Activated CD4-positive, alpha-beta T cell treated with anti-CD3 and anti-CD28 coated beads for 36 hours (primary cell): ENCODE data around the gene CREBBP. TPM values are rescaled to one million over a fixed set of nuclear protein-coding genes. Genes with fewer than 3 reads are reported as not detected.

ENCODE experiments used
- ATAC-seq: fragments of 200-7000 bp; cut with Tn5 transposase; one replicate; pipeline ENCODE4 v1.10.0; 2021; ENCODE audit warnings: mild to moderate bottlenecking, moderate library complexity
- CTCF ChIA-PET: fragments of 350-600 bp; sonication (Branson Sonifier 250); formaldehyde crosslinking; loops from one replicate; lab custom pipeline; 2021; ENCODE audit warnings: antibody characterized with exemption; lab: Charles Lee
- POLR2A ChIA-PET: fragments of 350-600 bp; sonication (Branson Sonifier 250); formaldehyde crosslinking; loops from one replicate; lab custom pipeline; 2021; ENCODE audit warnings: antibody characterized with exemption, inconsistent platforms; lab: Charles Lee
- DNase-seq: peaks from one replicate; pipeline ENCODE4 v3.0.0-alpha.2; 2020
- H3K27ac Mint-ChIP-seq: one replicate; pipeline ENCODE4 v1.8.0; 2021; ENCODE audit warnings: mixed read lengths
- H3K27me3 Mint-ChIP-seq: one replicate; pipeline ENCODE4 v1.8.0; 2021; ENCODE audit warnings: mixed read lengths
- H3K36me3 Mint-ChIP-seq: one replicate; pipeline ENCODE4 v1.8.0; 2021; ENCODE audit warnings: low read depth, mixed read lengths
- H3K4me1 Mint-ChIP-seq: one replicate; pipeline ENCODE4 v1.8.0; 2021; ENCODE audit warnings: mixed read lengths
- H3K4me3 Mint-ChIP-seq: one replicate; pipeline ENCODE4 v1.8.0; 2021; ENCODE audit warnings: mild to moderate bottlenecking, moderate library complexity, mixed read lengths
- H3K9me3 Mint-ChIP-seq: one replicate; pipeline ENCODE4 v1.8.0; 2021; ENCODE audit warnings: low read depth, mixed read lengths
- intact Hi-C, 2 experiments: fragments of 100-400 bp; cut with DNase I in 1 of 2; cut with micrococcal nuclease in 1 of 2; formaldehyde crosslinking; loops; one replicate each; pipeline versions ENCODE4 v1.14.2 to v1.15.1; 2022 to 2024; cut with DNase I, micrococcal nuclease
- total RNA-seq, 2 experiments: library from RNA; stranded (reverse); gene quantifications; one replicate each; pipeline ENCODE4 v1.2.3, GENCODE V29; 2021

The CREBBP gene
- total RNA-seq, 2 experiments from 2014 or later: 28.1 to 37.4 TPM

GRCh38 chr16:3792472-3793012, 88.0 kb downstream of the CREBBP start:
- DNase-seq: no peak
- ATAC-seq: no peak
- H3K9me3 Mint-ChIP-seq: no peaks in the 10 kb centered on the region
- POLR2A ChIA-PET: no interaction called here
- peaks cover 58% of the 10 kb centered on the region for H3K4me1 Mint-ChIP-seq
- peaks cover 9% of the 10 kb centered on the region for H3K27me3 Mint-ChIP-seq
- peaks cover 45% of the 10 kb centered on the region for H3K36me3 Mint-ChIP-seq
- no peak overlapping the region for H3K4me3 Mint-ChIP-seq
- no peak overlapping the region for H3K27ac Mint-ChIP-seq
- intact Hi-C loops: no loop called here
- CTCF ChIA-PET: no interaction called here

GRCh38 chr16:3791701-3792100, 88.8 kb downstream of the CREBBP start:
- Mint-ChIP-seq H3K9me3 (no peaks in the 10 kb centered on the region), H3K4me3 (no peak overlapping the region), H3K36me3 (peaks cover 45% of the 10 kb centered on the region), H3K27me3 (peaks cover 9% of the 10 kb centered on the region), H3K4me1 (peaks cover 53% of the 10 kb centered on the region), H3K27ac (no peak overlapping the region)
- no peak for ATAC-seq
- intact Hi-C loops: no loop called here
- POLR2A ChIA-PET: interaction anchor here (0.6 kb wide), 1 partner anchor 43 kb away, joined by 9 read pairs; no protein-coding TSS in a partner anchor
- CTCF ChIA-PET: no interaction called here
- DNase-seq: no peak

- H3K9me3 Mint-ChIP-seq: no peaks in the 10 kb centered on the region
- peaks cover 52% of the 10 kb centered on the region for H3K36me3 Mint-ChIP-seq
- intact Hi-C loops: loop anchor here (1.0 to 5.0 kb wide), 5 partner anchors 21 to 91 kb away; partner anchors contain the start of gene CREBBP (in 1 of the 2)
- peaks cover 49% of the 10 kb centered on the region for H3K4me1 Mint-ChIP-seq
- peak overlapping the region; percentile 4 for H3K27ac Mint-ChIP-seq
- CTCF ChIA-PET: interaction anchor here (0.6 kb wide), 2 partner anchors 359 to 763 kb away, joined by 4 read pairs; no protein-coding TSS in a partner anchor
- H3K27me3 Mint-ChIP-seq: peaks cover 9% of the 10 kb centered on the region
- DNase-seq (no peak), ATAC-seq (peak; percentile 88)
- POLR2A ChIA-PET: interaction anchor here (0.6 kb wide), 1 partner anchor 88 kb away, joined by 6 read pairs; no protein-coding TSS in a partner anchor
- H3K4me3 Mint-ChIP-seq: no peak overlapping the region
These were observed 91.0 kb downstream of the CREBBP start for GRCh38 chr16:3789375-3790099.

GRCh38 chr16:3788711-3789374, 91.7 kb downstream of the CREBBP start:
- Mint-ChIP-seq H3K4me3 (no peak overlapping the region), H3K27ac (no peak overlapping the region), H3K4me1 (peaks cover 49% of the 10 kb centered on the region), H3K36me3 (peaks cover 53% of the 10 kb centered on the region), H3K27me3 (peaks cover 9% of the 10 kb centered on the region), H3K9me3 (no peaks in the 10 kb centered on the region)
- ChIA-PET POLR2A (no interaction called here), CTCF (no interaction called here)
- DNase-seq: no peak
- intact Hi-C loops: loop anchor here (1.0 to 5.0 kb wide), 5 partner anchors 21 to 91 kb away; partner anchors contain the start of gene CREBBP (in 1 of the 2)
- no peak for ATAC-seq

- CTCF ChIA-PET: no interaction called here
- POLR2A ChIA-PET: no interaction called here
- Mint-ChIP-seq H3K4me1 (peaks cover 47% of the 10 kb centered on the region), H3K27me3 (peaks cover 9% of the 10 kb centered on the region), H3K36me3 (peaks cover 51% of the 10 kb centered on the region), H3K27ac (no peak overlapping the region), H3K9me3 (no peaks in the 10 kb centered on the region), H3K4me3 (no peak overlapping the region)
- intact Hi-C loops: loop anchor here in 1 of 2 experiments (5.0 kb wide), 2 partner anchors 34 to 89 kb away; no protein-coding TSS in a partner anchor
- no peak for ATAC-seq
- DNase-seq: no peak
These were observed 92.4 kb downstream of the CREBBP start for GRCh38 chr16:3787924-3788661.

GRCh38 chr16:3785413-3785812, 95.1 kb downstream of the CREBBP start:
- H3K36me3 Mint-ChIP-seq: peaks cover 36% of the 10 kb centered on the region

GRCh38 chr16:3783516-3783915, 97.0 kb downstream of the CREBBP start:
- Mint-ChIP-seq H3K27ac (no peak overlapping the region), H3K36me3 (peaks cover 35% of the 10 kb centered on the region), H3K4me1 (peaks cover 10% of the 10 kb centered on the region), H3K9me3 (no peaks in the 10 kb centered on the region), H3K27me3 (peaks cover 2% of the 10 kb centered on the region), H3K4me3 (no peak overlapping the region)
- intact Hi-C loops: no loop called here
- ChIA-PET CTCF (interaction anchor here (0.6 to 1.0 kb wide), 3 partner anchors 11 to 72 kb away, joined by 3 read pairs; no protein-coding TSS in a partner anchor), POLR2A (no interaction called here)
- DNase-seq (no peak), ATAC-seq (no peak)

More at GRCh38 chr16:3785413-3785812, 95.1 kb downstream of the CREBBP start:
- DNase-seq (no peak), ATAC-seq (no peak)
- no peaks in the 10 kb centered on the region for H3K9me3 Mint-ChIP-seq
- CTCF ChIA-PET: no interaction called here
- no peak overlapping the region for H3K4me3 Mint-ChIP-seq
- no peak overlapping the region for H3K27ac Mint-ChIP-seq
- peaks cover 2% of the 10 kb centered on the region for H3K27me3 Mint-ChIP-seq
- POLR2A ChIA-PET: no interaction called here
- peaks cover 28% of the 10 kb centered on the region for H3K4me1 Mint-ChIP-seq
- intact Hi-C loops: loop anchor here in 1 of 2 experiments (5.0 kb wide), 2 partner anchors 37 to 92 kb away; no protein-coding TSS in a partner anchor

GRCh38 chr16:3782566-3782965, 97.9 kb downstream of the CREBBP start:
- H3K4me1 Mint-ChIP-seq: peaks cover 4% of the 10 kb centered on the region
- H3K9me3 Mint-ChIP-seq: no peaks in the 10 kb centered on the region
- H3K36me3 Mint-ChIP-seq: peaks cover 33% of the 10 kb centered on the region
- intact Hi-C loops: no loop called here
- H3K27ac Mint-ChIP-seq: no peak overlapping the region
- DNase-seq: no peak
- H3K4me3 Mint-ChIP-seq: no peak overlapping the region
- H3K27me3 Mint-ChIP-seq: no peaks in the 10 kb centered on the region
- ChIA-PET POLR2A (no interaction called here), CTCF (no interaction called here)
- no peak for ATAC-seq

- DNase-seq (no peak), ATAC-seq (no peak)
- H3K9me3 Mint-ChIP-seq: no peaks in the 10 kb centered on the region
- peaks cover 4% of the 10 kb centered on the region for H3K4me1 Mint-ChIP-seq
- no peak overlapping the region for H3K27ac Mint-ChIP-seq
- ChIA-PET CTCF (interaction anchor here (1.7 kb wide), 1 partner anchor 9 kb away, joined by 6 read pairs; no protein-coding TSS in a partner anchor), POLR2A (no interaction called here)
- H3K36me3 Mint-ChIP-seq: peaks cover 38% of the 10 kb centered on the region
- intact Hi-C loops: no loop called here
- no peaks in the 10 kb centered on the region for H3K27me3 Mint-ChIP-seq
- H3K4me3 Mint-ChIP-seq: no peak overlapping the region
These were observed 99.1 kb downstream of the CREBBP start for GRCh38 chr16:3781421-3781820.

GRCh38 chr16:3780570-3780969, 99.9 kb downstream of the CREBBP start:
- peaks cover 4% of the 10 kb centered on the region for H3K4me1 Mint-ChIP-seq
- DNase-seq (peak; percentile 36), ATAC-seq (peak; percentile 80)
- H3K36me3 Mint-ChIP-seq: peaks cover 39% of the 10 kb centered on the region
- no peak overlapping the region for H3K4me3 Mint-ChIP-seq
- H3K9me3 Mint-ChIP-seq: no peaks in the 10 kb centered on the region
- no peak overlapping the region for H3K27ac Mint-ChIP-seq
- H3K27me3 Mint-ChIP-seq: no peaks in the 10 kb centered on the region
- CTCF ChIA-PET: interaction anchor here (0.6 to 1.7 kb wide), 2 partner anchors 8 to 267 kb away, joined by 4 to 6 read pairs; no protein-coding TSS in a partner anchor
- intact Hi-C loops: no loop called here
- POLR2A ChIA-PET: no interaction called here

- H3K36me3 Mint-ChIP-seq: peaks cover 38% of the 10 kb centered on the region
- ChIA-PET POLR2A (no interaction called here), CTCF (interaction anchor here (1.2 kb wide), 1 partner anchor 59 kb away, joined by 3 read pairs; no protein-coding TSS in a partner anchor)
- no peaks in the 10 kb centered on the region for H3K9me3 Mint-ChIP-seq
- DNase-seq (no peak), ATAC-seq (no peak)
- H3K27ac Mint-ChIP-seq: no peak overlapping the region
- no peak overlapping the region for H3K4me3 Mint-ChIP-seq
- no peaks in the 10 kb centered on the region for H3K27me3 Mint-ChIP-seq
- intact Hi-C loops: no loop called here
- peaks cover 2% of the 10 kb centered on the region for H3K4me1 Mint-ChIP-seq
These were observed 104.2 kb downstream of the CREBBP start for GRCh38 chr16:3776316-3776715.
